ENCODE results near the gene FRMD6.
"Not testable (repeated sequence)": the region's sequence is repeated elsewhere in the genome, so short reads cannot be mapped to it uniquely, and the experiment has no call there.

GRCh38 chr14:51746823-51747222, 95.1 kb downstream of the FRMD6 start:
- not testable (repeated sequence) for TF ChIP-seq CTCF, POLR2A (IDR thresholded peaks at IDR 0.05)

Data from right lobe of liver (tissue), 4 donors.